PC-9 (cell line): ENCODE results near the gene TSPAN12. TPM values are rescaled to one million over a fixed set of nuclear protein-coding genes. Genes with fewer than 3 reads are reported as not detected.

Experiments
- BruUV-seq: library from RNA; stranded (reverse); fragments of 400-500 nt; replicated peaks from 2 replicates; lab custom pipeline; 2021; lab: Mats Ljungman, UMichigan
- CTCF ChIA-PET: fragments of 300-600 bp; sonication (Branson Sonifier 250); formaldehyde crosslinking; loops from one replicate; lab custom pipeline; 2022; ENCODE audit warnings: antibody characterized with exemption; lab: Charles Lee
- POLR2A ChIA-PET: fragments of 300-600 bp; sonication (Branson Sonifier 250); formaldehyde crosslinking; loops from one replicate; lab custom pipeline; 2022; ENCODE audit warnings: antibody characterized with exemption; ENCODE audit not compliant: unreplicated experiment; lab: Charles Lee
- DNase-seq, 2 experiments: peaks; one replicate each; pipeline versions ENCODE4 v3.0.0 to v3.0.0-alpha.2; 2015 to 2022; ENCODE audit warnings: mixed read lengths in 1 of 2
- H2AFZ ChIP-seq: fragments of 200-600 bp; sonication (generic); 2 replicates; pipeline ENCODE4 v1.8.1; 2017; ENCODE audit warnings: antibody characterized with exemption
- H3F3A ChIP-seq: fragments of 200-600 bp; sonication (generic); 2 replicates; pipeline ENCODE4 v1.8.1; 2017; ENCODE audit warnings: antibody characterized with exemption, mild to moderate bottlenecking, low read depth; ENCODE audit not compliant: insufficient read depth
- H3K27ac ChIP-seq: fragments of 200-600 bp; sonication (generic); 2 replicates; pipeline ENCODE4 v1.6.1; 2016; ENCODE audit warnings: mixed run types
- H3K27me3 ChIP-seq: fragments of 200-600 bp; sonication (generic); 2 replicates; pipeline ENCODE4 v1.6.1; 2016; ENCODE audit warnings: low read depth, mixed run types; ENCODE audit not compliant: insufficient read depth
- H3K36me3 ChIP-seq: fragments of 200-600 bp; sonication (generic); 2 replicates; pipeline ENCODE4 v1.6.1; 2016; ENCODE audit warnings: low read depth, mixed run types
- H3K4me1 ChIP-seq: fragments of 200-600 bp; sonication (generic); replicated peaks from 2 replicates; pipeline ENCODE4 v1.6.1; 2016; ENCODE audit warnings: mixed run types; ENCODE audit not compliant: insufficient read depth
- H3K4me2 ChIP-seq: fragments of 200-600 bp; sonication (generic); 2 replicates; pipeline ENCODE4 v1.6.1; 2017; ENCODE audit warnings: mixed run types
- H3K4me3 ChIP-seq: fragments of 200-600 bp; sonication (generic); 2 replicates; pipeline ENCODE4 v1.6.1; 2016; ENCODE audit warnings: mixed run types
- H3K79me2 ChIP-seq: fragments of 200-600 bp; sonication (generic); 2 replicates; pipeline ENCODE4 v1.6.1; 2017; ENCODE audit warnings: low read depth, mixed run types
- H3K9me2 ChIP-seq: fragments of 200-600 bp; sonication (generic); 2 replicates; pipeline ENCODE4 v1.8.1; 2017; ENCODE audit warnings: mild to moderate bottlenecking; ENCODE audit not compliant: insufficient read depth
- H3K9me3 ChIP-seq: fragments of 200-600 bp; sonication (generic); 2 replicates; pipeline ENCODE4 v1.8.1; 2016; ENCODE audit warnings: low read depth; ENCODE audit not compliant: insufficient read depth
- H4K20me1 ChIP-seq: fragments of 200-600 bp; sonication (generic); 2 replicates; pipeline ENCODE4 v1.8.1; 2017; ENCODE audit not compliant: insufficient read depth
- EZH2 ChIP-seq: fragments of 200-600 bp; sonication (generic); IDR thresholded peaks from 2 replicates; pipeline ENCODE4 v1.8.0; 2017; ENCODE audit warnings: antibody characterized with exemption, low read depth
- intact Hi-C: fragments of 100-400 bp; cut with micrococcal nuclease; formaldehyde crosslinking; loops from one replicate; pipeline ENCODE4 v1.10.0; 2022; ENCODE audit not compliant: unreplicated experiment
- total RNA-seq: library from RNA; stranded (reverse); gene quantifications from 2 replicates; pipeline ENCODE4 v1.2.3, GENCODE V29; 2021
- TF ChIP-seq, protein P1 (sequence below): fragments of 200-600 bp; sonication (generic); conservative IDR thresholded peaks from 2 replicates; pipeline ENCODE4 v1.6.1; 2017; ENCODE audit warnings: mixed run types, antibody characterized with exemption, mild to moderate bottlenecking, moderate library complexity

The TSPAN12 gene
- total RNA-seq, 1 experiment from 2014 or later = 5.8 TPM

DNA sequence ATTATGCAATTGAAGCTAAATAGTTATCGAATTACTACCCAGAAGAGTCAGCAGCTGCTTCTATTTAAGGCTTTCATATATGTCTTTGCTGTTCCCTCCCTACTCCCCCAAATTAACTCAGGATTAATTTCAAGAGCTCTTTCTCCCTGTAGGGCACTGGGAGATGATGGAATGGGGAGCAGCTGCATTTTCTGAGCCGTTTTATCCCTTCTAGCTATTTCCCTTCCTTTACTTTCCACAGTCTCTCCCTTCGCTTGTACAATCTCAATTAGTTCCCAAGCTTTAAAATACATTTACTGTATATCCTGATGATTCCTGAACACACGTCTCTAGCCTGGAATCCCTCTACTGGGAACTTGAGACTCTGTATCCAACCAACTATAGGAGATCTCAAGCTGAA lies 19.8 kb upstream of the TSPAN12 start:
- no TSS peak for BruUV-seq
- Histone ChIP-seq H3F3A (no peaks in the 10 kb centered on the region), H2AFZ (no peak overlapping the region), H3K36me3 (no peaks in the 10 kb centered on the region), H3K27me3 (no peaks in the 10 kb centered on the region), H4K20me1 (no peaks in the 10 kb centered on the region), H3K79me2 (no peaks in the 10 kb centered on the region), H3K4me3 (no peak overlapping the region), H3K9me2 (no peaks in the 10 kb centered on the region), H3K9me3 (no peaks in the 10 kb centered on the region), H3K27ac (no peak overlapping the region), H3K4me1 (peaks cover 17% of the 10 kb centered on the region), H3K4me2 (no peak overlapping the region)
- ChIA-PET POLR2A (no interaction called here), CTCF (no interaction called here)
- DNase-seq = no peak
- TF ChIP-seq EZH2 = no peak
- TF ChIP-seq, protein P1, sequence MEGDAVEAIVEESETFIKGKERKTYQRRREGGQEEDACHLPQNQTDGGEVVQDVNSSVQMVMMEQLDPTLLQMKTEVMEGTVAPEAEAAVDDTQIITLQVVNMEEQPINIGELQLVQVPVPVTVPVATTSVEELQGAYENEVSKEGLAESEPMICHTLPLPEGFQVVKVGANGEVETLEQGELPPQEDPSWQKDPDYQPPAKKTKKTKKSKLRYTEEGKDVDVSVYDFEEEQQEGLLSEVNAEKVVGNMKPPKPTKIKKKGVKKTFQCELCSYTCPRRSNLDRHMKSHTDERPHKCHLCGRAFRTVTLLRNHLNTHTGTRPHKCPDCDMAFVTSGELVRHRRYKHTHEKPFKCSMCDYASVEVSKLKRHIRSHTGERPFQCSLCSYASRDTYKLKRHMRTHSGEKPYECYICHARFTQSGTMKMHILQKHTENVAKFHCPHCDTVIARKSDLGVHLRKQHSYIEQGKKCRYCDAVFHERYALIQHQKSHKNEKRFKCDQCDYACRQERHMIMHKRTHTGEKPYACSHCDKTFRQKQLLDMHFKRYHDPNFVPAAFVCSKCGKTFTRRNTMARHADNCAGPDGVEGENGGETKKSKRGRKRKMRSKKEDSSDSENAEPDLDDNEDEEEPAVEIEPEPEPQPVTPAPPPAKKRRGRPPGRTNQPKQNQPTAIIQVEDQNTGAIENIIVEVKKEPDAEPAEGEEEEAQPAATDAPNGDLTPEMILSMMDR = no peak
- intact Hi-C loops = loop anchor here (2.0 kb wide), 1 partner anchor 19 kb away; the partner anchor contains the start of gene TSPAN12

DNA sequence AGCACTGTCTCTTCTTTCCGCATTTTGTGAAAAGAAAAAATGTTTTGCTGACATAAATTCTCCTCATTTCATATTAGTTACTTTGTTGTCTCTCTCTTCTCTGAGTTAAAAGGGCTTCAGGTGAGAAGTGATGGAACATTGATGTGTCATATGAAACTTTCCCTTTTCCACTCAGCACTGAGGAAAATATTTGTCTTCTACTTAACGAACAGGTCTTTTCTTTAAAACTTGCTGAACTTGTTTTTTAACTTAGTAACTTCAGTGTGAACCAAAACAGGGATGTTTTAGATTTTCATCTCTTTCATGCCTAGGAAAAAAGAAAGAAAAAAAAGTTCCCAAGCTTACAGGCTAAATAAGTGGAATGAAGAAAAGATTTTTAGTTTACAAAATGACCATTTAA lies 19.0 kb upstream of the TSPAN12 start:
- no peak overlapping the region for H3K4me3 ChIP-seq
- peak in 1 of 2 experiments; percentile 65 for DNase-seq
- BruUV-seq = no TSS peak

DNA sequence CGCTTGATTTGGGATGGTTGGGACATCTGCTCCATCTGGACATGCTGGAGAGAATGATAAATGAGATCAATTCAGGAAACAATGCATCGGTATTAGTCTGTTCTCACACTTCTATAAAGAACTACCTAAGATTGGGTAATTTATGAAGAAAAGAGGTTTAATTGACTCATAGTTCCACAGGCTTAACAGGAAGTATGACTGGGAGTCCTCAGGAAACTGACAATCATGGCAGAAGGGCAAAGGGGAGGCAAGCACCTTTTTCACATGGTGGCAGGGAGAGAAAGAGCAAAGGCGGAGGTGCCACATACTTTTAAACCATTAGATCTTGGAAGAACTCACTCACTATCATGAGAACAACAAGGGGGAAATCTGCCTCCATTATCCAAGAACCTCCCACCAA lies 16.8 kb upstream of the TSPAN12 start:
- POLR2A ChIA-PET = no interaction called here
- Histone ChIP-seq H3K4me1 (peaks cover 17% of the 10 kb centered on the region), H3K27ac (no peak overlapping the region), H3K79me2 (no peaks in the 10 kb centered on the region), H3K9me2 (no peaks in the 10 kb centered on the region), H3K4me3 (no peak overlapping the region), H3K27me3 (no peaks in the 10 kb centered on the region), H3K36me3 (no peaks in the 10 kb centered on the region), H3K9me3 (no peaks in the 10 kb centered on the region), H3K4me2 (no peak overlapping the region), H4K20me1 (no peaks in the 10 kb centered on the region), H2AFZ (no peak overlapping the region), H3F3A (no peaks in the 10 kb centered on the region)
- TF ChIP-seq, protein P1 = no peak
- no peak for TF ChIP-seq EZH2
- no TSS peak for BruUV-seq
- no peak for DNase-seq
- intact Hi-C loops = no loop called here
- CTCF ChIA-PET = no interaction called here

More for the DNA sequence above, 19.0 kb upstream of the TSPAN12 start:
- TF ChIP-seq, protein P1 = no peak
- no peak for TF ChIP-seq EZH2
- ChIA-PET CTCF (no interaction called here), POLR2A (no interaction called here)
- Histone ChIP-seq H3K4me2 (peak overlapping the region; percentile 17), H3K27ac (peak overlapping the region; percentile 29), H3K9me3 (no peaks in the 10 kb centered on the region), H3K27me3 (no peaks in the 10 kb centered on the region), H3K9me2 (no peaks in the 10 kb centered on the region), H4K20me1 (no peaks in the 10 kb centered on the region), H3F3A (no peaks in the 10 kb centered on the region), H3K36me3 (no peaks in the 10 kb centered on the region), H3K4me1 (peaks cover 17% of the 10 kb centered on the region), H2AFZ (no peak overlapping the region), H3K79me2 (no peaks in the 10 kb centered on the region)
- intact Hi-C loops = loop anchor here (2.0 kb wide), 1 partner anchor 18 kb away; the partner anchor contains the start of gene TSPAN12
